ENCODE results near the gene SLC25A48.

SLC25A48 gene

DNA sequence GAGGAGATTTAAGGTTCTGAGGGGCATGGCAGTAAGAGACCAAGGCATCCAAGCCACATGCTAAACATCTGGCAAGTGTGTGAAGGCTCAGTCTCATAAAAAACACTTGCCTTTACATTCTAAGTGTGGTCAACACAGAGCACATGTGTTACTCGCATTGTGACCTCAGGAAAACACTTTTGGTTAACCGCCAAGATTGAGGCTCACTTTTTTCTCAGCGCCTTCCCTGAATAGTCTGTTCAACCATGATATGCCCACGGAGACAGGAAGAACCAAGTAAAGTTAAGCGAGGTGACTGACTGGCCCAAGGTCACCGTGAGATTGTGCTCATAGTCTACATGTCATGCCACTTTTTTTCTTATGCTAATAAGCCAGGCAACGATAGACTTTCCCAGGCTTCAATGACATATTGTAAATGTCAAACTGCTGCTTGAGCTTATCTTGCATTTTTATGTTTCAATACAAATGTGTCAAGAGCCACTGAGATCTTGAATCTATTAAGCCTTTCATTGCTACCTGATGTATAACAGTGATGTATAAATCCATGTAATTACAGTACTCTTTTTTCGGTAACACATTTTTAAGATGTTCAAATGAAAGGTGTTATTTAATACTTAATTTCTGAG lies 82.3 kb downstream of the SLC25A48 start:
- no peak overlapping the region for H3K4me3 ChIP-seq (ENCODE audit: control insufficient read depth, low read depth, low read length)
- TF ChIP-seq, protein P1, sequence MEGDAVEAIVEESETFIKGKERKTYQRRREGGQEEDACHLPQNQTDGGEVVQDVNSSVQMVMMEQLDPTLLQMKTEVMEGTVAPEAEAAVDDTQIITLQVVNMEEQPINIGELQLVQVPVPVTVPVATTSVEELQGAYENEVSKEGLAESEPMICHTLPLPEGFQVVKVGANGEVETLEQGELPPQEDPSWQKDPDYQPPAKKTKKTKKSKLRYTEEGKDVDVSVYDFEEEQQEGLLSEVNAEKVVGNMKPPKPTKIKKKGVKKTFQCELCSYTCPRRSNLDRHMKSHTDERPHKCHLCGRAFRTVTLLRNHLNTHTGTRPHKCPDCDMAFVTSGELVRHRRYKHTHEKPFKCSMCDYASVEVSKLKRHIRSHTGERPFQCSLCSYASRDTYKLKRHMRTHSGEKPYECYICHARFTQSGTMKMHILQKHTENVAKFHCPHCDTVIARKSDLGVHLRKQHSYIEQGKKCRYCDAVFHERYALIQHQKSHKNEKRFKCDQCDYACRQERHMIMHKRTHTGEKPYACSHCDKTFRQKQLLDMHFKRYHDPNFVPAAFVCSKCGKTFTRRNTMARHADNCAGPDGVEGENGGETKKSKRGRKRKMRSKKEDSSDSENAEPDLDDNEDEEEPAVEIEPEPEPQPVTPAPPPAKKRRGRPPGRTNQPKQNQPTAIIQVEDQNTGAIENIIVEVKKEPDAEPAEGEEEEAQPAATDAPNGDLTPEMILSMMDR (IDR thresholded peaks at IDR 0.05; ENCODE audit: control insufficient read depth, insufficient read depth, low read depth, low read length, missing control alignments): no peak
- no peak for DNase-seq (ENCODE audit: low read depth)

DNA sequence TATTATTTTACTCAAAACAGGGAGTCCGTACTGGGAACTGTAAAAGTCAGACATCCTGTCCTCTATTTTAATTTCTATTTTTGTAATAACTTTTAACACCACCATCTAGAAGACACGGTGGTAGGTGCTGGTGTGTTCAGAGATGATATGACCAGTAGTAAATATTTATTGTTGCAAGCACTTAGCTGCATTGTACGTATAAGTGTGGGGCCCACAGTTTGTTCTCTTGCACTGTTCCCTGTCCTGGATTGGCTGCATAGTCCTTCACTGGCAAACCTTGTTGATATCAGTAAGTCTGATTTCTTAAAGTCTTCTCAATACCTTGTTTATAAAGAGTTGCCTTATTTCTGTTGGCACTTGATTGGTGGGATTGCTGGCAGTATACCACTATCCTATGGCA lies 85.7 kb downstream of the SLC25A48 start:
- DNase-seq (ENCODE audit: low read depth): no peak
- no peak overlapping the region for H3K4me3 ChIP-seq (ENCODE audit: control insufficient read depth, low read depth, low read length)
- TF ChIP-seq, protein P1 (IDR thresholded peaks at IDR 0.05; ENCODE audit: control insufficient read depth, insufficient read depth, low read depth, low read length, missing control alignments): no peak

DNA sequence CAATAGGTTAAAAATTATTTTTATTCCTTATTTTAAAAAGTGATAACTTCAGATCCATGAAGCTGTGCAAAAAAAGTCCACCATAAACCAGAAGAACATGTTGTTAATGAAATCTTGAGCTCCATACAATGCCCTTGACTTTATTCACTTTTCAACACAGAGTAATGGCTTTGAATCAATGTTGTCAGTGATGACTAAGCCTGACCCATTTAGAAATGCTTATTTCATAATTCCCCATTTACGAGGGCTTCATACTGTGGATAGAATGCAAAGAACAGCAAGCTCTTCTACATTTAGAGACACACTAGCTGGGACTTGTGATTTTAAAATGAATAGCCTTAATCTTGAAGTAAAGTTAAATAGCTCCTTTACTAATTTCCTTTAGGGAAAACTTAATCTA lies 86.9 kb downstream of the SLC25A48 start:
- no peak overlapping the region for H3K4me3 ChIP-seq (ENCODE audit: control insufficient read depth, low read depth, low read length)
- peak; percentile 16 for DNase-seq (ENCODE audit: low read depth)
- TF ChIP-seq, protein P1 (IDR thresholded peaks at IDR 0.05; ENCODE audit: control insufficient read depth, insufficient read depth, low read depth, low read length, missing control alignments): no peak

DNA sequence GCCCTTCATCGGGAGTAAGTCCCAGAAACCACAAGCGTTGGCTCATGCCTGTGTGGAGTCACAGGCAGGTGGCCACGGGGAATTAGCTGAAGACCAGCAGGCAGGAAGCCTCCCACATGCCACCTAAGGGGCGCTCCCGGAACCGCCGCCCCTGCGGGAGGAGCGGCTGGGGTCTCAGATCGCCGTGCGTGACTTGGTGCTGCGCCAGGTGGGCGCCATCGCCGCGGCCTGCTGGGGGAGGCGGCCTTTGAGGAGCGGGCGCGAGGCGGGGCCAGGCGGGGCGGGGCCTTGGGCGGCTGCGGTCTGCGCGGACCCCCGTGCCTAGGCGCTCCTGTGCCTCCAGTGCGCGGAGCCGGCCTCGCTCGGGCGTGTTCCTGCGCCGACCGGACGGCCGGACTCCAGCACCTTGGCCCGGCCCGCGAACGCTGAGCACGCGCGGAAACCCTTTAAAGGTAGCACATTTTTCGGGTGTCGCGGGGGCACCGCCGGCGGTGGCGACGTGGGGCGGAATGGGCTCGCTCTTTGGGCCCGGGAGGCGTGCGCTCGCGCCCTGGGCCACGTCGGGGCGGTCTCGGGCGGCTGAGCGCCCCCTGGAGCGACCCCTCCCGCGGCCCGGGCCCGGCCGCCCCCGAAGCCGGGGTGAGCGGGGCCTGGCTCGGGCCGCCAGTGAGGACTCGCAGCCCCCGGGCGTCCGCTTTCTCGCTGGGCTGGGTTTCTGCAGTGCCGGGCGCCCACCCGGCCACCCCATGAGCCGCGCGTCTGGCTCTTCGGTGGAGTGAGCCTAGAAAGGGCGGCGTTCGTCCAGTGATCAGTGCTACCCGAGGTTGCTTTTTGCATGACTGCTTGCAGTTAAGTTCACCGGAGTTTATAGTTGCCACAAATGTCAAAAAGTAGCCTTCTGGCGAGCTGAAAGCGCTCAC lies 95.8 kb downstream of the SLC25A48 start:
- no peak for DNase-seq (ENCODE audit: low read depth)
- H3K4me3 ChIP-seq (ENCODE audit: control insufficient read depth, low read depth, low read length): no peak overlapping the region
- TF ChIP-seq, protein P1 (IDR thresholded peaks at IDR 0.05; ENCODE audit: control insufficient read depth, insufficient read depth, low read depth, low read length, missing control alignments): no peak

DNA sequence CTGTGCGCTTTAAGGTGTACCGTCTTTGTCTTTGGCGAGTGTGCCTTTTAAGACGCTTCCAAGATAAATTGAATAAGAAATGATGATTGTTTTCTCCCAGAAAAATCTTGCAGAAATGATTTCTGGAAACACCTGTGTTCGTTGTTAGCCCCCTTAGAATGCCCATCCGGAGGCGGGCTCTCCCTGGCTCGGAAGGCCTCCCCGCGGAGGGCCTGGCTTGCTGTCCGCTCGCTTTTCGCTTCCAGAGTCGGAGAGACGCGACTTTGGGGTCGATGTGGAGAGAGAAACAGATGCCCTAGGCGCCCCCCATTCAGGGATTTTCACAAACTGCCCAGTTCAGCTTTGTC lies 96.5 kb downstream of the SLC25A48 start:
- TF ChIP-seq, protein P1 (IDR thresholded peaks at IDR 0.05; ENCODE audit: control insufficient read depth, insufficient read depth, low read depth, low read length, missing control alignments): no peak
- no peak overlapping the region for H3K4me3 ChIP-seq (ENCODE audit: control insufficient read depth, low read depth, low read length)
- DNase-seq (ENCODE audit: low read depth): no peak

DNA sequence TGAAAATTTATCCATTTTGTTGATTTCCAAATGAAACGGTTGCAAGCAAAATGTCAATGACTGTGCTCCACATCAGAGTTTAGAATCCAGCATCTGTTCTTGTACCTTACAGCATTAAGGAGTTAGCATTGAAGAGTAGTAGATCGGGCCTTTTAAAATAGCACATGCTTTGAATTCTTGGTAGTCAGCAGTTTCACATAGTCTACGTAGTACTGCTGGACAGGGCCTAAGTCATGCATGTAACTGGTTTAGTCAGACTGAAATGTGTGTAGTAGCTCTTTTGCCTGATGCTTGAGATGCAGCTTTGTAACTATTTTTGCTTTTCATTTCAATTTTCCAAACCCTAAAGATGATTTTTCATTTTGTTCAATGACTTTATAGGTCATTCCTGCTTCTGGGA lies 100.5 kb downstream of the SLC25A48 start:
- TF ChIP-seq, protein P1 (IDR thresholded peaks at IDR 0.05; ENCODE audit: control insufficient read depth, insufficient read depth, low read depth, low read length, missing control alignments): no peak
- peak; percentile 1 for DNase-seq (ENCODE audit: low read depth)
- H3K4me3 ChIP-seq (ENCODE audit: control insufficient read depth, low read depth, low read length): no peak overlapping the region

All from AG09309 (cell line).